Thoracic aorta (tissue), 2 donors: ENCODE measurements around the gene STPG3. TPM values are rescaled to one million over a fixed set of nuclear protein-coding genes. Genes with fewer than 3 reads are reported as not detected.

Source experiments
- ATAC-seq: fragments of 150-250 bp; one replicate; pipeline ENCODE4 v1.8.0; 2017; ENCODE audit warnings: low read depth; ENCODE audit not compliant: insufficient number of reproducible peaks, low FRiP score
- DNase-seq: peaks from one replicate; pipeline ENCODE4 v3.0.0-alpha.2; 2020; ENCODE audit warnings: low spot score
- H3K27ac ChIP-seq, 2 donors: fragments of 200-600 bp; sonication (generic); 1 replicate in 1 of 2; 2 replicates in 1 of 2; pipeline ENCODE4 v1.5.1; 2016; ENCODE audit warnings: mild to moderate bottlenecking in 2 of 2, moderate library complexity in 2 of 2
- H3K27me3 ChIP-seq: fragments of 200-600 bp; sonication (generic); replicated peaks from 2 replicates; pipeline ENCODE4 v1.6.0; 2016; ENCODE audit warnings: mild to moderate bottlenecking; ENCODE audit not compliant: insufficient read depth
- H3K36me3 ChIP-seq: fragments of 200-600 bp; sonication (generic); one replicate; pipeline ENCODE4 v1.5.1; 2016
- H3K4me1 ChIP-seq, 2 donors: fragments of 200-600 bp; sonication (generic); 1 replicate in 1 of 2; 2 replicates in 1 of 2; pipeline versions ENCODE4 v1.5.1 to v1.6.0; 2016; ENCODE audit warnings: low read depth in 2 of 2, mild to moderate bottlenecking in 1 of 2; ENCODE audit not compliant: control insufficient read depth in 1 of 2
- H3K4me3 ChIP-seq: fragments of 200-600 bp; sonication (generic); 2 replicates; pipeline ENCODE4 v1.5.1; 2016; ENCODE audit warnings: mild to moderate bottlenecking
- H3K9me3 ChIP-seq: fragments of 200-600 bp; sonication (generic); 2 replicates; pipeline ENCODE4 v1.5.1; 2016
- total RNA-seq, 2 donors: library from RNA; depleted of rRNA; stranded (reverse); fragments of >200 nt; gene quantifications; one replicate each; pipeline versions ENCODE4 v1.1.0 to v1.2.3, GENCODE V29; 2016
- TF ChIP-seq, protein P1 (sequence below): fragments of 200-600 bp; sonication (generic); IDR thresholded peaks from one replicate; pipeline ENCODE4 v1.5.1; 2019; ENCODE audit warnings: antibody characterized with exemption

Gene STPG3
- total RNA-seq, 2 donors from 2014 or later: not detected

DNA sequence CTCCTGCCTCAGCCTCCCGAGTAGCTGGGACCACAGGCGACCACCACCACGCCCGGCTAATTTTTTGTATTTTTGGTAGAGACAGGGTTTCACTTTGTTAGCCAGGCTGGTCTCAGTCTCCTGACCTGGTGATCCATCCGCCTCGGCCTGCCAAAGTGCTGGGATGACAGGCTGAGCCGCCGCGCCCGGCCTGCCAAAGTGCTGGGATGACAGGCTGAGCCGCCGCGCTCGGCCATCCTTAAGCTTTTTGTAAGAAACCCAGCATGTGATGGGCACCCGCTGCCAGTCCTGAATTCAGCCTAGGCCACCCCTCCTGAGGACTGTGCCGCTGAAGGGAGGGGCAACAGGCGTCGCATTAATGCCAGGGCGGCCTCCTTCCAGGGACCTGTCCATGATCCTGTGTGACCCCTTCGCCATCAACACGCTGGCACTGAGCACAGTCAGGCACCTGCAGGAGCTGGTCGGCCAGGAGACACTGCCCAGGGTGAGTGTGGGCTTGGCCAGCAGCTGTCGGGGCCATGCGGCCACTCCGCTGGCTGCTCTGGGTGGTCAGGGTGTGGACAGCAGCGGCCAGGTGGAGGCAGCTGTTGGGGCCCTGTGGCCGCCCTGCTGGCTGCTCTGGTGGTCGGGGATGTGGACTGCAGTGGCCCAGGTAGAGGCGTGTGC, 14.5 kb downstream of the STPG3 start:
- TF ChIP-seq, protein P1, sequence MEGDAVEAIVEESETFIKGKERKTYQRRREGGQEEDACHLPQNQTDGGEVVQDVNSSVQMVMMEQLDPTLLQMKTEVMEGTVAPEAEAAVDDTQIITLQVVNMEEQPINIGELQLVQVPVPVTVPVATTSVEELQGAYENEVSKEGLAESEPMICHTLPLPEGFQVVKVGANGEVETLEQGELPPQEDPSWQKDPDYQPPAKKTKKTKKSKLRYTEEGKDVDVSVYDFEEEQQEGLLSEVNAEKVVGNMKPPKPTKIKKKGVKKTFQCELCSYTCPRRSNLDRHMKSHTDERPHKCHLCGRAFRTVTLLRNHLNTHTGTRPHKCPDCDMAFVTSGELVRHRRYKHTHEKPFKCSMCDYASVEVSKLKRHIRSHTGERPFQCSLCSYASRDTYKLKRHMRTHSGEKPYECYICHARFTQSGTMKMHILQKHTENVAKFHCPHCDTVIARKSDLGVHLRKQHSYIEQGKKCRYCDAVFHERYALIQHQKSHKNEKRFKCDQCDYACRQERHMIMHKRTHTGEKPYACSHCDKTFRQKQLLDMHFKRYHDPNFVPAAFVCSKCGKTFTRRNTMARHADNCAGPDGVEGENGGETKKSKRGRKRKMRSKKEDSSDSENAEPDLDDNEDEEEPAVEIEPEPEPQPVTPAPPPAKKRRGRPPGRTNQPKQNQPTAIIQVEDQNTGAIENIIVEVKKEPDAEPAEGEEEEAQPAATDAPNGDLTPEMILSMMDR: no peak
- ATAC-seq: no peak
- no peaks in the 10 kb centered on the region for H3K9me3 ChIP-seq
- H3K36me3 ChIP-seq: peaks cover 38% of the 10 kb centered on the region
- H3K27me3 ChIP-seq: no peaks in the 10 kb centered on the region
- no peak overlapping the region for H3K27ac ChIP-seq
- peaks cover 12 to 29% of the 10 kb centered on the region in 2 donors for H3K4me1 ChIP-seq
- DNase-seq: no peak
- H3K4me3 ChIP-seq: no peak overlapping the region

DNA sequence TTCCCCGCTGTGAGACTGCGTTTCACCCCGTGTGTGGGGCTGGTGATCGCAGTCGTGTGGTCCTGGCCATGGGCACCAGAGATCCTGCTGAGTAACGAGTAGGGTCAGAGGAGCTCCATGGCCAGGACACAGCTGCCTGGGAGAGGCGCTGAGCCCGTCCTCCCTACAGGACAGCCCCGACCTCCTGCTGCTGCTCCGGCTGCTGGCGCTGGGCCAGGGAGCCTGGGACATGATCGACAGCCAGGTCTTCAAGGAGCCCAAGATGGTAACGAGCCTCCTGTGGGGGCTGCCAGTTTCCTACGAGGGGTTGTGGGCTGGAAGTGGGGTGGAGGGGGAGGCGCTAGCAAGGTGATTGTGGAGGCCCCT, 15.1 kb downstream of the STPG3 start:
- Histone ChIP-seq H3K27me3 (no peaks in the 10 kb centered on the region), H3K4me1 (peaks cover 14 to 34% of the 10 kb centered on the region in 2 donors), H3K4me3 (no peak overlapping the region), H3K36me3 (peaks cover 41% of the 10 kb centered on the region), H3K27ac (no peak overlapping the region), H3K9me3 (no peaks in the 10 kb centered on the region)
- no peak for DNase-seq
- TF ChIP-seq, protein P1: no peak
- ATAC-seq: no peak

DNA sequence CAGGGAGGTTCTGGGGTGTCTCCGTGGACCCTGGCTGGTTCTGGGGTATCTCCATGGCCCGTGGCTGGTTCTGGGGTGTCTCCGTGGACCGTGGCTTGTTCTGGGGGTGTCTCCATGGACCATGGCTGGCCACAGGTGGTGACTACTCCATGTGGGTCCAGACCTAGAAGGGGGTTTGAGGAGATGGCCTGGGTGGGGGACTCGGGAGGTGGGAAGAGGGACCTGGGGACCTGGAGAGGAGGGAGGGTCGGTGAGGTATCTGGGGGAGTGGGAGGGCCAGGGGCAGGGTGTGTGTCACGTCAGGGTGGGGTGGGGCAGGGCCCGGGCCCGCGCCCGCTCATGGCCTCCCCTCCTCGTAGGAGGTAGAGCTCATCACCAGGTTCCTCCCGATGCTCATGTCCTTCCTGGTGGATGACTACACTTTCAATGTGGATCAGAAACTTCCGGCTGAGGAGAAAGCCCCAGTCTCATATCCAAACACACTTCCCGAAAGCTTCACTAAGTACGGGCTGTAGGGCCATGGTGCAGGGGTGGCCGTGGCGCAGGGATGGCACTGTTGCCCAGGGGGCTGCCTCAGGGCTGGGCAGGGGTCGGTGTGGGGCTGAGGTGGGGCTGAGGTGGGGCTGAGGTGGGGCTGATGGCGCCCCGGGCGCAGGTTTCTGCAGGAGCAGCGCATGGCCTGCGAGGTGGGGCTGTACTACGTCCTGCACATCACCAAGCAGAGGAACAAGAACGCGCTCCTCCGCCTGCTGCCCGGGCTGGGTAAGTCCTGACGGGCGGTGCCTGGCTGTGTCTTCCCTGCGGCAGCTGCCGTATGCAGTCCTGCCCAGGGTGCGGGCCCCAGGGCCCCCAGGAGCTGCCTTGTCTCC, 15.7 kb downstream of the STPG3 start:
- Histone ChIP-seq H3K27ac (no peak overlapping the region), H3K27me3 (no peaks in the 10 kb centered on the region), H3K9me3 (no peaks in the 10 kb centered on the region), H3K4me3 (no peak overlapping the region), H3K36me3 (peaks cover 44% of the 10 kb centered on the region), H3K4me1 (peaks cover 17 to 35% of the 10 kb centered on the region in 2 donors)
- ATAC-seq (no peak), DNase-seq (no peak)
- TF ChIP-seq, protein P1: no peak

DNA sequence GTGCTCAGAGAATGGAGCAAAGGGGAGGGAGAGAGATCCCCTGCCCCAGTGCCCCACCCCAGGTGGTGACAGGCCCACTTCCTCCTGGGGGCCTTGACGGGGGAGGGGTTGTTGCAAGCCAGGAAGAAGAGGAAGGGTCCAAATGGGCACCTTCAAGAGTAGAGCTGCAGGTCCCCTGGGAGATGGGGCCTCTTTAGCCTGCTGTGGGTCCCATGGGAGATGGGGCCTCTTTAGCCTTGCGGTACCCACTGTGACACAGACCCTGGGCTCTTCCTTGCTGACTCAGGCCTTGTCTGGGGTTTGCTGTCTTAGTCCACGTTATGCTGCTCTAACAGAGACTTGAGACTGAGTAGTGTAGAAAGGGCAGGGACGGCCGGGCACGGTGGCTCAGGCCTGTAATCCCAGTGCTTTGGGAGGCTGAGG, 16.9 kb downstream of the STPG3 start:
- DNase-seq: no peak
- H3K27me3 ChIP-seq: no peaks in the 10 kb centered on the region
- TF ChIP-seq, protein P1: no peak
- H3K4me1 ChIP-seq: peaks cover 17 to 35% of the 10 kb centered on the region in 2 donors
- no peak overlapping the region for H3K4me3 ChIP-seq
- no peak for ATAC-seq
- H3K9me3 ChIP-seq: no peaks in the 10 kb centered on the region
- H3K36me3 ChIP-seq: peaks cover 55% of the 10 kb centered on the region
- H3K27ac ChIP-seq: peak overlapping the region in 1 of 2 donors; percentile 83

DNA sequence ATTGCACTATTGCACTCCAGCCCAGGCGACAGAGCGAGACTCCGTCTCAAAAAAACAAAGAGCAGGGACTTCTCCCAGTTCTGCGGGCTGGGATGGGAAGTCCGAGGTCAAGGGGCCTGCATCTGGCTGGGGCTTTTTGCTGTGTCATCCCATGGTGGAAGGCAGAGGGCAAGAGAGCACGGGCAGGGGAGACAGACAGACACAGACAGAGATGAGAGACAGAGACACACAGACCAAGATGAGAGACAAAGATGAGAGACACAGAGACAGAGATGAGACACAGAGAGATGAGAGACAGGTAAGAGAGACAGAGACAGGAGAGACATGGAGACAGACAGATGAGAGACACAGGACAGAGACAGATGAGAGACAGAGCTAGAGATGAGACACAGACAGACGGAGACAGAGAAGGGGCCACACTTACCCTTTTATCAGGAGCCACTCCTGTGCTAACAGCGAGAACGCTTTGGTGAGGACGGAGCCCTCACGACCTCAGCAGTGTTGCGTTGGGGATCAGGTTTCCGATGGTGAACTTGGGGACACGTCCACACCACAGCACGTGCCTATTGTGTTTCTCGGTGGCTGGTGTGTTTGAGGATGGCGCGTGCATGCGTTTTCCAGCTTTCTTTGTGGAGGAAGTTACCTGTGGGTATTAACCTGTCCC, 17.6 kb downstream of the STPG3 start:
- peak overlapping the region; percentile 37 for H3K4me3 ChIP-seq
- H3K4me1 ChIP-seq: peaks cover 17 to 35% of the 10 kb centered on the region in 2 donors
- H3K27ac ChIP-seq: peak overlapping the region; percentile 21 to 83
- ATAC-seq (no peak), DNase-seq (no peak)
- H3K36me3 ChIP-seq: peaks cover 57% of the 10 kb centered on the region
- H3K27me3 ChIP-seq: no peaks in the 10 kb centered on the region
- TF ChIP-seq, protein P1: no peak
- H3K9me3 ChIP-seq: no peaks in the 10 kb centered on the region
